Endothelial cell of umbilical vein (primary cell): ENCODE results near the gene KCNJ12.
"Not testable (repeated sequence)": the region's sequence is repeated elsewhere in the genome, so short reads cannot be mapped to it uniquely, and the experiment has no call there.

Source experiments
- CTCF ChIP-seq, 2 donors: IDR thresholded peaks; 1 replicate in 1 of 2; 2 replicates in 1 of 2; pipeline ENCODE4 v1.5.1; 2011; ENCODE audit warnings: low read length in 2 of 2, mild to moderate bottlenecking in 2 of 2, moderate library complexity in 2 of 2, control low read depth in 1 of 2, inconsistent platforms in 1 of 2, low read depth in 1 of 2; ENCODE audit not compliant: insufficient read depth in 1 of 2; ENCODE audit errors: extremely low read depth in 1 of 2
- POLR2A ChIP-seq: IDR thresholded peaks from 2 replicates; pipeline ENCODE4 v1.6.1; 2012; ENCODE audit warnings: low read depth, mild to moderate bottlenecking, control low read depth, low read length

GRCh38 chr17:21420503-21421090, 44.4 kb downstream of the KCNJ12 start:
- not testable (repeated sequence) for TF ChIP-seq CTCF (IDR thresholded peaks at IDR 0.05; ENCODE audit: extremely low read depth in 1 of 2, insufficient read depth in 1 of 2, low read depth in 1 of 2, low read length in 2 of 2); POLR2A
